Spinal cord (tissue), 10 donors: ENCODE measurements around the gene RHBDD2. TPM values are rescaled to one million over a fixed set of nuclear protein-coding genes. Genes with fewer than 3 reads are reported as not detected.

Experiments
- DNase-seq, 6 donors: peaks; one replicate each; pipeline versions ENCODE4 v3.0.0 to v3.0.0-alpha.2; 2013 to 2015; ENCODE audit warnings: low spot score in 6 of 6, low read depth in 4 of 6
- H3K27ac ChIP-seq: one replicate; pipeline ENCODE4 v1.5.1; 2013; ENCODE audit warnings: low read depth, low read length, control low read depth
- H3K27me3 ChIP-seq: one replicate; pipeline ENCODE4 v1.6.1; 2013; ENCODE audit warnings: low read length; ENCODE audit not compliant: control insufficient read depth, insufficient read depth
- H3K36me3 ChIP-seq: one replicate; pipeline ENCODE4 v1.6.1; 2013; ENCODE audit warnings: low read length; ENCODE audit not compliant: control insufficient read depth, insufficient read depth
- H3K4me1 ChIP-seq: one replicate; pipeline ENCODE4 v1.6.1; 2013; ENCODE audit warnings: low read length; ENCODE audit not compliant: control insufficient read depth, insufficient read depth
- H3K4me3 ChIP-seq: one replicate; pipeline ENCODE4 v1.5.1; 2013; ENCODE audit warnings: low read depth, low read length, control low read depth
- H3K9me3 ChIP-seq: one replicate; pipeline ENCODE4 v1.6.1; 2013; ENCODE audit warnings: low read length; ENCODE audit not compliant: control insufficient read depth, insufficient read depth
- WGBS: methylation state at CpG from one replicate; pipeline ENCODE4 v1.1.5; 2013; ENCODE audit warnings: missing lambda C conversion rate; ENCODE audit not compliant: insufficient coverage; 5-methylcytosine and 5-hydroxymethylcytosine counted together
- polyA plus RNA-seq, 2 donors: library from polyadenylated mRNA; unstranded; fragments of 120-200 nt; gene quantifications; one replicate each; pipeline ENCODE4 v1.2.1, GENCODE V29; 2013; ENCODE audit not compliant: insufficient read length in 2 of 2
- total RNA-seq, 2 donors: library from RNA; depleted of rRNA in 1 of 2; stranded (reverse); fragments of 120-200 nt in 1 of 2; fragments of >200 nt in 1 of 2; gene quantifications; one replicate each; pipeline versions ENCODE4 v1.2.3 to v1.2.4, GENCODE V29; 2013 to 2014
- donor health status: healthy.

Gene RHBDD2
- total and polyA plus RNA-seq, 4 donors, result 57.2 to 169 (median 114) TPM

DNA sequence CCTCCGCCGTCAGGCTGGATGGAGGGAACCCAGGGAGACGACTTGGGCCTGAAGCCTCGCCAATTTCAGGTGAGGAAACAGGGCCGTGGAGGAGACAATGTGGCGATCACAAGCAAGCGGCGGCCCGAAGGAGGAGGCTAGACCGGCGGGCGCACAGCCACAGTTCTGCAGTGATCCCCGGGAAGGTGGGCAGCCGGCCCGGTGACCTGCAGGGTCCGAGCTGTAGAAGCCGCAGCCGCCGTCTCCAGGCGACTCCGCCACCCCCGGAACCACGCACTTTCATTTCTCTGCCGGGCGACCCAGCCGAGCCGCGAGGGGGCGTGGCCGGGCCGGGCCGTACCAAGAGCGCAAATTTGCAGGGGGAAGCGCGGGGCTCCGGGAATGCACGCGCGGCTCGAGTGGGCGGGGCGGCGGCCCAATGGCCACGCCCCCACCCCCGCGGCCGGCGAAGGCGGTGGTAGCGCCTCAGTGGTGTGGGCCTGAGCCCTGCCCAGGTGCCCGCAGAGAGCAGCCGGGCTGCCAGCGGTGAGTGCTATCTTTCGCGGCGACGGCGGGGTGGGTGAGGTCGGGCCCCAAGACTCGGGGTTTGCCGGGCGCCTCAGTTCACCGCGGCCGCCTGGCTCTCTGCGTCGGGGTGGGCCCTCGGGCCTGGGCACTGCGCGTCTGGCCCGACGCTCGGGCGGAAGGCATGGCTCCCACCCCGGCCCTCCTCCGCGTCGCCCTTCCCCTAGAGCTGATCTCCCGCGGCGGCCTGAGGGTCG, 36.0 kb downstream of the RHBDD2 start, which contains the start of gene POR:
Gene POR, plus strand, starts transcription at position 501 of the 761 bp plus-strand sequence. CDS start 38,847 bp downstream, outside the sequence.
- peaks cover 3% of the 10 kb centered on the region for H3K36me3 ChIP-seq
- H3K27me3 ChIP-seq, result no peaks in the 10 kb centered on the region
- peak; percentile 88 to 98 (median 93) for DNase-seq
- H3K4me1 ChIP-seq, result peaks cover 17% of the 10 kb centered on the region
- peak within 1 kb of the TSS; percentile 88 for H3K27ac ChIP-seq
- no peaks in the 10 kb centered on the region for H3K9me3 ChIP-seq
- H3K4me3 ChIP-seq, result peak within 1 kb of the TSS; percentile 97
- WGBS, result under 1% methylated on average over 82 of the region's 82 CpGs

DNA sequence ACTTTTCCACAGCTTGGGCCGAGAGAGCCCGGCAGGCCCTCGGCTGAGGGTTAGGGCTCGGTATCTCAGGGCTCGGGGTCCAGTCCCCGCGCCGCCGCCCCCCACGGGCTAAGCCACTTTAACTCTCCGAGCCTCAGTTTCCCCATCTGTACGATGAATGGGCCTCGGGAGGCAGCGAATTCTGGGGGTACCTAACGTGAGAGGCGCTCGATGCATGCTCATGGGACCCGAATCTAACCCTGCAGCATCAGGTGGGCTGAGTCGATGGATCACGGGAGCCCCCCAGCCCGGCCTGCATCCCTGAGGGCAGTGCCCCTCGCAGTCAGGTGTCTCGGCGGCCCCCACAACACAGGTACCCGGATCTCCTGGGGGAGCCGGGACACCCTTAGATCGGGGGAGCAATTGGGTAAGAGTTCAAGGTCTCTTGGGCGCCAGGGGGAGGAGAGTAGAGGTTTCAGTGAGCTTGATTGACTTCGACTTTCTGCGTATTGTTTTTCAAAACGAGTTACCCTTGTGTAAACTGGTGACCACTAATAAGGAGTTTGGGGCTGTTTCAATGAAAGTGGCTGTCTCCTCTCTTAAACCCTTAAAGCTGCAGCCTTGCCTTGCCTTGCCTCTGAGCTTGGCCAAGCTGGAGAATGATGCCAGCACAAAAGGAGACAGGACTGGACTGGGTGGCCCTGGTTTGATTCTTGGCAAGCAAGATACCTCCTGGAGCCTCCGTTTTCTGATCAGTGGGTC, 36.8 kb downstream of the RHBDD2 start:
- Histone ChIP-seq H3K9me3 (no peaks in the 10 kb centered on the region), H3K4me1 (peaks cover 17% of the 10 kb centered on the region), H3K27ac (peak overlapping the region; percentile 64), H3K27me3 (no peaks in the 10 kb centered on the region), H3K36me3 (peaks cover 3% of the 10 kb centered on the region), H3K4me3 (peak overlapping the region; percentile 97)
- DNase-seq, result peak in 2 of 6 donors; percentile 35 to 42
- under 1% methylated on average over 30 of the region's 32 CpGs for WGBS

DNA sequence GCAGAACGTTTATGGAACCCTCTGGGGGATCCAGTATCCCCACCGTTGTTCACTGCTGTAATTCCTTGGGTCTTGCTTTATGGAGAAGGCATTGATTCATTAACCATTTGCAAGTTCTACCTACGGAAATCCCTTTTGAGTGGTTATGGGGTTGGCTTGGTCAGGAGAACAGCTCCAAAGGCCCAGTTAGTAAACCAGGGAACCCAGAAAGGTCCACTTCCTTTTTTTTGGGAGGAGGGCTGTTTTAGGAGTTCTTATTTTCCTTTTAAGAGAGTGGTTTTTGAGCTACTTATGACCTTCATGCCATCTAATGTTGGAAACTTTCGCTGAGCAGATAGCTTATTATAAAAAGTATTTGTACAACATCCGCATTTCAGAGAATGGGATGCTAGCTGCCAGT, 37.4 kb downstream of the RHBDD2 start:
- no peak for DNase-seq
- Histone ChIP-seq H3K27me3 (no peaks in the 10 kb centered on the region), H3K9me3 (no peaks in the 10 kb centered on the region), H3K4me1 (peaks cover 17% of the 10 kb centered on the region), H3K27ac (no peak overlapping the region), H3K4me3 (peak overlapping the region; percentile 97), H3K36me3 (peaks cover 3% of the 10 kb centered on the region)
- 21% methylated on average over 3 of the region's 5 CpGs for WGBS

DNA sequence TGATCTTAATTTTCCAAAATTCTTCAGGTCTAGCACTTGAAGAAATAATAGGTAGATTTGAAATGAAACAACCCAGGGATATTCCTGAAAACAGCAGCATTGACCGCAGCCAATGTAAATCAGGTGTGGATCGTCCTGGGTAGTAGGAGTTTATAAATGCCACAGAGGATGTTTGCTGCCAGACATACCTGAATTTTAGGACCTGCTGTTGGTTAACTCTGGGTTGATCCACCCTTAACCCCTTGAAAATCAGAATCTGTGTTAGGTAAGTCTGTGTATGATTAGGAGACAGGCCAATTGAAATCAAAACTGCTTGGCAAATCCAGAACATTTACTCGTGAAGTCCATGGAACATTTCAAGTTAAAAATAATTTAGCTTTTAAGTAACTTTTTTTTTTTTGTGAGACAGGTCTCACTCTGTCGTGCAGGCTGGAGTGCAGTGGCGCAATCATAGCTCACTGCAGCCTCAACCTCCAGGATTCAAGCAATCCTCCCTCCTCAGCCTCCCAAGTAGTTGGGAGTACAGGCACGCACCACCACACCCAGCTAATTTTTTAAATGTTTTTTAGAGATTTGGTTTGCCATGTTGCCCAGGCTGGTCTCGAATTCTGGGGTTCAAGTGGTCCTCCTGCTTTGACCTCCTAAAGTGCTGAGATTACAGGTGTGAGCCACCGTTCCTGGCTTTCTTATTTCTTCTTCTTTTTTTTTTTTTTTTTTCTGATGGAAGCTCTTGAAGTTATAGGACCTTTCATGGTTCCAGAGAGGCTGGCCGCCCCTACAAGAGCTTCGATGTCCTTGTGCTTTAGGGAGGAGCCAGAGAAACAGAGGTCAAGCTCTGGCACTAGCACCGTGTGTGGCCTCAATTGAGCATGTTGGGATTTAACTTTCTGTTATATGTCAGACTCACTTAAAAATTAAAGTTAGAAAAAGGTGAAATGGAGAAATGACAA, 38.1 kb downstream of the RHBDD2 start:
- 88% methylated on average over 2 of the region's 11 CpGs for WGBS
- peaks cover 17% of the 10 kb centered on the region for H3K4me1 ChIP-seq
- H3K27ac ChIP-seq, result no peak overlapping the region

DNA sequence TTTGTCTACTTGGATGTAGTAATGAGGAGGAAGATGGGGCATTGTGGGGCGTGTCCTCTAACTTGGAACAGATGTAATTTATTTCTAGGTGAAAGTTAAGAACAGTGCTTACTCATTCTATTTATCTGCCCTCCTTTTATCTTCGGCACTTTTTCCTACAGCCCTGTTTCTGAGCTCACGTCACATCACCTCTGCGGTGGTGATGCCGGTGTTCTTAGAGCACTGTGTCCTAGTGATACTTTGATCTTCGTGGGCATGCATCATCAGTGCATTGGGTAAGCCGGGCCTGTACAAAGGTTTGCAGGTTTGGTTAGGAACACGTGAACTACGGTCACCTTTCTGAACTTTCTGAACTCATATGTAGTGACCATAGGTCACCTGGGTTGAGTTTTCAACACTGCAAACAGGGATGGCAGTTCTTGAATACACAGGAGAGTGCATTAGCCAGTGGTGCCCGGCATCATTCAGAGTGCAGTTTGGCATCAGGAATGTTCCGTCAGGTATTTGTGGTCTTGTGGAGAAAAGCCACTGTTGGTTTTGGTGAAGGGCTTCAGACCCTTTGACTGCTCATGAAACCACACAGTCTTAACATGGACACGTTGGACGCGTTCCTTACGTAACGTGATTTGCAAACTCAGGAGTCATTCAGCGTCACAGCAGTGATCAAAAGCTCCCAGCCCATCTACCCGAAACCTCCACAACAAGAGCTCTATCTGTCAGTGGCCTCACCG, 41.8 kb downstream of the RHBDD2 start:
- Histone ChIP-seq H3K9me3 (no peaks in the 10 kb centered on the region), H3K27ac (no peak overlapping the region), H3K4me1 (peaks cover 5% of the 10 kb centered on the region), H3K36me3 (peaks cover 2% of the 10 kb centered on the region), H3K27me3 (no peaks in the 10 kb centered on the region), H3K4me3 (no peak overlapping the region)
- DNase-seq, result no peak
- 96% methylated on average over 15 of the region's 19 CpGs for WGBS

More for the DNA sequence above, 38.1 kb downstream of the RHBDD2 start:
- no peaks in the 10 kb centered on the region for H3K27me3 ChIP-seq
- H3K36me3 ChIP-seq, result peaks cover 3% of the 10 kb centered on the region
- no peak for DNase-seq
- no peak overlapping the region for H3K4me3 ChIP-seq
- H3K9me3 ChIP-seq, result no peaks in the 10 kb centered on the region

DNA sequence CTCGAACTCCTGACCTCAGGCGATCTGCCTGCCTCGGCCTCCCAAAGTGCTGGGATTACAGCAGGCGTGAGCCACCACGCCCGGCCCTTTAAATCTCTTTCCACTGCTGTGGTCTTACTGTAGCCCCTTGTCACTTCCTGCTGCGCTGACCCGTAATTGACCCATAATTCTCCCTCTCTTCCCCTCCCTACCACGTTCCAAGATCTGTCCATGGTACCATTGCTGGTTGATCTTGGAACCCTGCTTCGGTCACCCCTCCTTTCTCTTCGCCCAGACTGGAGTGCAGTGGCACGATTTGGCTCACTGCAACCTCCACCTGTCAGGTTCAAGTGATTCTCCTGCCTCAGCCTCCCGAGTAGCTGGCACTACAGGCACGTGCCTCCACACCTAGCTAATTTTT, 42.6 kb downstream of the RHBDD2 start:
- H3K4me3 ChIP-seq, result no peak overlapping the region
- peaks cover 4% of the 10 kb centered on the region for H3K36me3 ChIP-seq
- H3K27me3 ChIP-seq, result no peaks in the 10 kb centered on the region
- DNase-seq, result no peak
- WGBS, result 87% methylated on average over 14 of the region's 14 CpGs
- no peaks in the 10 kb centered on the region for H3K9me3 ChIP-seq
- H3K27ac ChIP-seq, result no peak overlapping the region
- H3K4me1 ChIP-seq, result peaks cover 6% of the 10 kb centered on the region

DNA sequence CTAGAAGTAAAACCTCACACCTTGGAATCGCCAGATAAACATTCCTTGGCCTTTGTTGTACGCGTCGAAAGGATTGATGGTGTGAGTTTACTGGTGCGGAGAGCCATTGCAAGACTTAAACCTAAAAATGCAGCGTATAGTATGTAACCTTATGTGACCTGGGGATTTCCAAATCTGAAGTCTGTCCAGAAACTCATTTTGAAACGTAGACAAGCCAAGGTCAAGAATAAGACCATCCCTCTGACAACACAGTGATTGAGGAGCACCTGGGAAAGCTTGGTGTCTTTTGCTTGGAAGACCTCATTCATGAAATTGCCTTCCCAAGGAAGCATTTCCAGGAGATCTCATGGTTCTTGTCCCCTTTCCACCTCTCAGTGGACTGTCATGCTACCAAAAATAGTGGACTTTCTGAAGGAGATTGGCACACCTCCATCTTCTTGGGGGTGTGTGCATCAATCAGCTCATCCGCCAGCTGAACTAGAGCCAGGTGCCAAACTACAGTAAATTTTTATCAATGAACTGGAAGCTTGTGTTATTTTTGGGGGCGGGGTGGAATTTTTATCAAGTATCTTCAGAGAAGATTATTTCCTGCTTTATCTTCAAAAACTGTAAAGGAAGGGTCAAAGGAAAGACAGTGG, 44.3 kb downstream of the RHBDD2 start:
- Histone ChIP-seq H3K4me1 (peaks cover 6% of the 10 kb centered on the region), H3K27ac (no peak overlapping the region)
- WGBS, result 88% methylated on average over 3 of the region's 9 CpGs

DNA sequence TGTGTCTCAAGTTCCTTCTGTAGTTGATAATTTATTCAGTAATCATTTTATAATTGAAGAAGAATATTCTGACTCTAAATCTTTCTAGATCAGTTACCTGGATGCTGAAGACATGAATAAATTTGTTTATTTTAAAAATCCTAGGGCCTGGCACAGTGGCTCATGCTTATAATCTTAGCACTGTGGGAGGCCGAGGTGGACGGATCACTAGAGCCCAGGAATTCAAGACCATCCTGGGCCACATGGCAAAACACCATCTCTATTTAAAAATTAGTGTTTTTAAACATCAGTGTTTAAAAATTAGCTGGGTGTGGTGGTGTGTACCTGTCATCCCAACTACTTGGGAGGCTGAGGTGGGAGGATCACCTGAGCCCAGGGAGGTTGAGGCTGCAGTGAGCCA, 45.4 kb downstream of the RHBDD2 start:
- no peak for DNase-seq
- peaks cover 8% of the 10 kb centered on the region for H3K36me3 ChIP-seq
- WGBS, result no CpG with 5 or more reads among the region's 2 CpGs
- H3K27me3 ChIP-seq, result no peaks in the 10 kb centered on the region
- no peaks in the 10 kb centered on the region for H3K9me3 ChIP-seq
- no peak overlapping the region for H3K27ac ChIP-seq
- no peak overlapping the region for H3K4me3 ChIP-seq
- H3K4me1 ChIP-seq, result peaks cover 6% of the 10 kb centered on the region

More for the DNA sequence above, 44.3 kb downstream of the RHBDD2 start:
- Histone ChIP-seq H3K27me3 (no peaks in the 10 kb centered on the region), H3K36me3 (peaks cover 4% of the 10 kb centered on the region), H3K9me3 (no peaks in the 10 kb centered on the region), H3K4me3 (no peak overlapping the region)
- no peak for DNase-seq
